Testis (tissue), 2 donors: ENCODE data around the gene TCN2.

Experiments used
- POLR2A ChIP-seq: fragments of 450-650 bp; IDR thresholded peaks from one replicate; pipeline ENCODE4 v1.6.1; 2017; ENCODE audit warnings: antibody characterized with exemption, mild to moderate bottlenecking, moderate library complexity
- TF ChIP-seq, protein P1 (sequence below), 3 experiments: fragments of 450-650 bp in 2 of 3; fragments of 200-600 bp in 1 of 3; sonication (generic) in 1 of 3; IDR thresholded peaks; one replicate each; pipeline ENCODE4 v1.5.1; 2016 to 2019; ENCODE audit warnings: antibody characterized with exemption in 3 of 3, mild to moderate bottlenecking in 2 of 3, moderate library complexity in 1 of 3

DNA sequence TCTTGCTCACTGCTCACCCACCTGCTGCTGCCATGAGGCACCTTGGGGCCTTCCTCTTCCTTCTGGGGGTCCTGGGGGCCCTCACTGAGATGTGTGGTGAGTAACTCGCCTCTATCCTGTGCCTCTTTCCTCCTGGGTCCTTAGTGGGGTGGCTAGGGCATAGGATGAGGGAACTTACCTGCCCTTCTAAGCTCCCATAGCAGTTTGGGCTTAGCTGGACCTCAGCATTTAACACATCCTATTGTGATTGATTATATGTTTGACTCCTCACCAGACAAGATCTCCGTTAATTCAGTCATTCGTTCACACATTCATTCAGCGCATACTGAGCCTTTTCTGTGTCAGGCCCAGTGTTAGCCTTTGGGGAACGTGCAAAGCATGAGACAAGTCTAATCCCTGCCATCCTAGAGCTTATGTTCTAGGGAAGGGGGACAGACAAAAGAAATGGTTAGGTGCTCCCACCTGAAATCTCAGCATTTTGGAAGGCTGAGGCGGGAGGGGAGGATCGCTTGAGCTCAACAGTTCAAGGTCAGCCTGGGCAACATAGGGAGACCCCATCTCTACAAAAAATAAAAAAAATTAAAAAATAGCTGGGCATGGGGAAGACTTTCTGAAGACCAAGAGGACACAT is 441 bp downstream of the TCN2 start:
- TF ChIP-seq, protein P1, sequence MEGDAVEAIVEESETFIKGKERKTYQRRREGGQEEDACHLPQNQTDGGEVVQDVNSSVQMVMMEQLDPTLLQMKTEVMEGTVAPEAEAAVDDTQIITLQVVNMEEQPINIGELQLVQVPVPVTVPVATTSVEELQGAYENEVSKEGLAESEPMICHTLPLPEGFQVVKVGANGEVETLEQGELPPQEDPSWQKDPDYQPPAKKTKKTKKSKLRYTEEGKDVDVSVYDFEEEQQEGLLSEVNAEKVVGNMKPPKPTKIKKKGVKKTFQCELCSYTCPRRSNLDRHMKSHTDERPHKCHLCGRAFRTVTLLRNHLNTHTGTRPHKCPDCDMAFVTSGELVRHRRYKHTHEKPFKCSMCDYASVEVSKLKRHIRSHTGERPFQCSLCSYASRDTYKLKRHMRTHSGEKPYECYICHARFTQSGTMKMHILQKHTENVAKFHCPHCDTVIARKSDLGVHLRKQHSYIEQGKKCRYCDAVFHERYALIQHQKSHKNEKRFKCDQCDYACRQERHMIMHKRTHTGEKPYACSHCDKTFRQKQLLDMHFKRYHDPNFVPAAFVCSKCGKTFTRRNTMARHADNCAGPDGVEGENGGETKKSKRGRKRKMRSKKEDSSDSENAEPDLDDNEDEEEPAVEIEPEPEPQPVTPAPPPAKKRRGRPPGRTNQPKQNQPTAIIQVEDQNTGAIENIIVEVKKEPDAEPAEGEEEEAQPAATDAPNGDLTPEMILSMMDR (IDR thresholded peaks at IDR 0.05): no peak
- TF ChIP-seq POLR2A: no peak
